ENCODE data around the gene NIP7. TPM values are rescaled to one million over a fixed set of nuclear protein-coding genes. Genes with fewer than 3 reads are reported as not detected.

The NIP7 gene
- total and polyA plus RNA-seq, 2 experiments from 2014 or later, result 30.4 to 47.4 TPM

DNA sequence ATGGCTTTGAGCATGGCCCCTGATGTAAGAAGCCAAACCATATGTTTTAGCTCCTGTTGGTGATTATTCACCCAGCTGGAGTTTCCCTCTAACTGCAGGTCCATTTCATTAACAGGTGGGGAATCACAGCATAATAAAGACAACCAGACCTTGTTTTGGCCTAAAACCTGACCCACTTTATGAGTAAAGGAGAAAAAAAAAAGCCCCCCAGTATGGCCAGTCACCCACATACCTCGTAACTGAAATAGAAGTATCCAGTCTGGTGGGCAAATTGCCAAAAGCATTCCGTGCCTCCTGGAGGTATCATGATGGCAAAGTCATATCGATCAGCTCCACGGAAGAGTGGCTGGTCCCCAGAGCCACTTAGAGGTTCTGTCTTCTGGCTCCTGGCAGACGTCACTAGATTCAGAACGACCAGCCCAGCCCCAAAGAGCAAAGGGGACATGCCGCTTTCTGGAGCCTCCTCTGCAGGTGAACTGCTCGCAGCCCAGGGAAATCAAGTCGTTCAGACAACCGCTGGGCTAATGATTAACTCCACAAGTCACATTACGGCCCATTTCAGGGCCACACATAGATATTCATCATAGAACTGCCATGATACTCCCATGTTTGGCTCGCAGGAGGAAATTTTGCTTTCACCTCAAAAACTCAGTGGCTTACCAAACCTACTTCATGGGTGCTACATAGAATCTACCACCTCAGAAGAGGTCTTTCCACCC, 11.9 kb downstream of the NIP7 start, which contains the start of gene TMED6:
Gene TMED6, minus strand, starts transcription at position 478 of the 719 bp plus-strand sequence. Its CDS starts 33 bp downstream, at position 445.
- Histone ChIP-seq H3K79me2 (replicated peaks; ENCODE audit: insufficient read depth) (no peaks in the 10 kb centered on the region), H3K36me3 (ENCODE audit: insufficient read depth) (no peaks in the 10 kb centered on the region), H2AFZ (no peak within 1 kb of the TSS), H3K27me3 (ENCODE audit: insufficient read depth) (no peaks in the 10 kb centered on the region), H3K9me2 (ENCODE audit: insufficient read depth) (no peaks in the 10 kb centered on the region), H3K4me3 (no peak within 1 kb of the TSS), H3F3A (replicated peaks; ENCODE audit: low read depth) (no peaks in the 10 kb centered on the region), H3K4me1 (ENCODE audit: insufficient read depth) (no peaks in the 10 kb centered on the region), H4K20me1 (replicated peaks; ENCODE audit: insufficient read depth) (no peaks in the 10 kb centered on the region; the same call in 1 of the 2 replicates), H3K27ac (ENCODE audit: low read depth) (no peak within 1 kb of the TSS), H3K4me2 (no peak within 1 kb of the TSS)
- Mint-ChIP-seq H3K9me3 (no peaks in the 10 kb centered on the region), H3K4me1 (no peaks in the 10 kb centered on the region), H3K36me3 (ENCODE audit: low read depth) (peaks cover 4% of the 10 kb centered on the region; the same call in 1 of the 3 replicates), H3K4me3 (no peak within 1 kb of the TSS), H3K27ac (no peak within 1 kb of the TSS; the same call in 1 of the 2 replicates), H3K27me3 (ENCODE audit: insufficient read depth, low read depth, poor library complexity) (peaks cover 11% of the 10 kb centered on the region)
- no peak for TF ChIP-seq JUNB (IDR thresholded peaks at IDR 0.05; ENCODE audit: unreplicated experiment)
- TF ChIP-seq, protein P1, sequence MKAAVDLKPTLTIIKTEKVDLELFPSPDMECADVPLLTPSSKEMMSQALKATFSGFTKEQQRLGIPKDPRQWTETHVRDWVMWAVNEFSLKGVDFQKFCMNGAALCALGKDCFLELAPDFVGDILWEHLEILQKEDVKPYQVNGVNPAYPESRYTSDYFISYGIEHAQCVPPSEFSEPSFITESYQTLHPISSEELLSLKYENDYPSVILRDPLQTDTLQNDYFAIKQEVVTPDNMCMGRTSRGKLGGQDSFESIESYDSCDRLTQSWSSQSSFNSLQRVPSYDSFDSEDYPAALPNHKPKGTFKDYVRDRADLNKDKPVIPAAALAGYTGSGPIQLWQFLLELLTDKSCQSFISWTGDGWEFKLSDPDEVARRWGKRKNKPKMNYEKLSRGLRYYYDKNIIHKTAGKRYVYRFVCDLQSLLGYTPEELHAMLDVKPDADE (IDR thresholded peaks at IDR 0.05), result no peak
- no peak for TF ChIP-seq CREB1 (CRISPR knock-in tag; IDR thresholded peaks at IDR 0.05; ENCODE audit: low read depth)
- no peak for TF ChIP-seq NANOG (IDR thresholded peaks at IDR 0.05; ENCODE audit: borderline replicate concordance)
- TF ChIP-seq, protein P2, sequence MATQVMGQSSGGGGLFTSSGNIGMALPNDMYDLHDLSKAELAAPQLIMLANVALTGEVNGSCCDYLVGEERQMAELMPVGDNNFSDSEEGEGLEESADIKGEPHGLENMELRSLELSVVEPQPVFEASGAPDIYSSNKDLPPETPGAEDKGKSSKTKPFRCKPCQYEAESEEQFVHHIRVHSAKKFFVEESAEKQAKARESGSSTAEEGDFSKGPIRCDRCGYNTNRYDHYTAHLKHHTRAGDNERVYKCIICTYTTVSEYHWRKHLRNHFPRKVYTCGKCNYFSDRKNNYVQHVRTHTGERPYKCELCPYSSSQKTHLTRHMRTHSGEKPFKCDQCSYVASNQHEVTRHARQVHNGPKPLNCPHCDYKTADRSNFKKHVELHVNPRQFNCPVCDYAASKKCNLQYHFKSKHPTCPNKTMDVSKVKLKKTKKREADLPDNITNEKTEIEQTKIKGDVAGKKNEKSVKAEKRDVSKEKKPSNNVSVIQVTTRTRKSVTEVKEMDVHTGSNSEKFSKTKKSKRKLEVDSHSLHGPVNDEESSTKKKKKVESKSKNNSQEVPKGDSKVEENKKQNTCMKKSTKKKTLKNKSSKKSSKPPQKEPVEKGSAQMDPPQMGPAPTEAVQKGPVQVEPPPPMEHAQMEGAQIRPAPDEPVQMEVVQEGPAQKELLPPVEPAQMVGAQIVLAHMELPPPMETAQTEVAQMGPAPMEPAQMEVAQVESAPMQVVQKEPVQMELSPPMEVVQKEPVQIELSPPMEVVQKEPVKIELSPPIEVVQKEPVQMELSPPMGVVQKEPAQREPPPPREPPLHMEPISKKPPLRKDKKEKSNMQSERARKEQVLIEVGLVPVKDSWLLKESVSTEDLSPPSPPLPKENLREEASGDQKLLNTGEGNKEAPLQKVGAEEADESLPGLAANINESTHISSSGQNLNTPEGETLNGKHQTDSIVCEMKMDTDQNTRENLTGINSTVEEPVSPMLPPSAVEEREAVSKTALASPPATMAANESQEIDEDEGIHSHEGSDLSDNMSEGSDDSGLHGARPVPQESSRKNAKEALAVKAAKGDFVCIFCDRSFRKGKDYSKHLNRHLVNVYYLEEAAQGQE (IDR thresholded peaks at IDR 0.05; ENCODE audit: unreplicated experiment), result no peak
- no peak for TF ChIP-seq EZH2 (IDR thresholded peaks at IDR 0.05; ENCODE audit: low read depth, unreplicated experiment)
- no peak for TF ChIP-seq ZNF462 (CRISPR knock-in tag; IDR thresholded peaks at IDR 0.05)
- TF ChIP-seq EZH2phosphoT487 (IDR thresholded peaks at IDR 0.05; ENCODE audit: unreplicated experiment), result no peak
- TF ChIP-seq POLR2AphosphoS5 (IDR thresholded peaks at IDR 0.05; ENCODE audit: low read depth), result no peak
- TF ChIP-seq ZNF114 (CRISPR knock-in tag; IDR thresholded peaks at IDR 0.05), result no peak
- TF ChIP-seq STAT1 (IDR thresholded peaks at IDR 0.05; ENCODE audit: unreplicated experiment), result no peak
- TF ChIP-seq ZNF331 (CRISPR knock-in tag; IDR thresholded peaks at IDR 0.05; ENCODE audit: low read depth), result no peak
- TF ChIP-seq, protein P3, sequence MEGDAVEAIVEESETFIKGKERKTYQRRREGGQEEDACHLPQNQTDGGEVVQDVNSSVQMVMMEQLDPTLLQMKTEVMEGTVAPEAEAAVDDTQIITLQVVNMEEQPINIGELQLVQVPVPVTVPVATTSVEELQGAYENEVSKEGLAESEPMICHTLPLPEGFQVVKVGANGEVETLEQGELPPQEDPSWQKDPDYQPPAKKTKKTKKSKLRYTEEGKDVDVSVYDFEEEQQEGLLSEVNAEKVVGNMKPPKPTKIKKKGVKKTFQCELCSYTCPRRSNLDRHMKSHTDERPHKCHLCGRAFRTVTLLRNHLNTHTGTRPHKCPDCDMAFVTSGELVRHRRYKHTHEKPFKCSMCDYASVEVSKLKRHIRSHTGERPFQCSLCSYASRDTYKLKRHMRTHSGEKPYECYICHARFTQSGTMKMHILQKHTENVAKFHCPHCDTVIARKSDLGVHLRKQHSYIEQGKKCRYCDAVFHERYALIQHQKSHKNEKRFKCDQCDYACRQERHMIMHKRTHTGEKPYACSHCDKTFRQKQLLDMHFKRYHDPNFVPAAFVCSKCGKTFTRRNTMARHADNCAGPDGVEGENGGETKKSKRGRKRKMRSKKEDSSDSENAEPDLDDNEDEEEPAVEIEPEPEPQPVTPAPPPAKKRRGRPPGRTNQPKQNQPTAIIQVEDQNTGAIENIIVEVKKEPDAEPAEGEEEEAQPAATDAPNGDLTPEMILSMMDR (conservative IDR thresholded peaks at IDR 0.05; ENCODE audit: low read depth in 2 of 2), result no peak
- ATAC-seq, result no peak
- DNase-seq (ENCODE audit: low spot score), result no peak
